ENCODE data around the gene EDEM1. TPM values are rescaled to one million over a fixed set of nuclear protein-coding genes. Genes with fewer than 3 reads are reported as not detected.
A peak's percentile ranks its signal among the peaks of the same experiment; 100 is the strongest.

Gene EDEM1
- total RNA-seq, 4 donors from 2014 or later: 37.2 to 139 (median 78.1) TPM

- H3K4me1 ChIP-seq: peaks cover 0 to 60% (median 29%) of the 10 kb centered on the region in 4 donors
- peak overlapping the region; percentile 91 to 98 (median 96) for H3K4me3 ChIP-seq
- peak overlapping the region; percentile 72 to 97 (median 97) for H3K27ac ChIP-seq
- no peak for TF ChIP-seq EP300 (IDR thresholded peaks at IDR 0.05)
- no peak for TF ChIP-seq CTCF (IDR thresholded peaks at IDR 0.05)
- no peak for TF ChIP-seq POLR2A (IDR thresholded peaks at IDR 0.05)
- peaks cover 0 to 2% (median 0%) of the 10 kb centered on the region in 3 donors for H3K36me3 ChIP-seq
- DNase-seq (ENCODE audit: low spot score in 2 of 2): no peak
- whole genome bisulfite sequencing, 2 donors: 6 to 9% methylated on average over 17 to 19 of the region's 26 CpGs
- no peaks in the 10 kb centered on the region for H3K27me3 ChIP-seq
- no peaks in the 10 kb centered on the region for H3K9me3 ChIP-seq
Measured at GRCh38 chr3:5188419-5189221, 1.1 kb downstream of the EDEM1 start.

- no peak for DNase-seq (ENCODE audit: low spot score in 2 of 2)
- H3K4me3 ChIP-seq: peak overlapping the region in 1 of 4 donors; percentile 10
- no peaks in the 10 kb centered on the region for H3K27me3 ChIP-seq
- peaks cover 0 to 74% (median 34%) of the 10 kb centered on the region in 4 donors for H3K4me1 ChIP-seq
- H3K27ac ChIP-seq: peak overlapping the region in 1 of 4 donors; percentile 2
- 85 to 88% methylated on average over 7 of the region's 7 CpGs for WGBS, 2 donors
- TF ChIP-seq POLR2A (IDR thresholded peaks at IDR 0.05): no peak
- TF ChIP-seq EP300 (IDR thresholded peaks at IDR 0.05): no peak
- TF ChIP-seq CTCF (IDR thresholded peaks at IDR 0.05): no peak
- H3K36me3 ChIP-seq: peaks cover 0 to 7% (median 0%) of the 10 kb centered on the region in 3 donors
- H3K9me3 ChIP-seq: no peaks in the 10 kb centered on the region
Measured at GRCh38 chr3:5190147-5190791, 2.8 kb downstream of the EDEM1 start.

- H3K27me3 ChIP-seq: no peaks in the 10 kb centered on the region
- H3K27ac ChIP-seq: no peak overlapping the region
- no peak for DNase-seq (ENCODE audit: low spot score in 2 of 2)
- H3K9me3 ChIP-seq: no peaks in the 10 kb centered on the region
- no peak overlapping the region for H3K4me3 ChIP-seq
- H3K4me1 ChIP-seq: peaks cover 0 to 74% (median 37%) of the 10 kb centered on the region in 4 donors
- H3K36me3 ChIP-seq: peaks cover 0 to 13% (median 0%) of the 10 kb centered on the region in 3 donors
- 83 to 86% methylated on average over 5 of the region's 5 CpGs for WGBS, 2 donors
- no peak for TF ChIP-seq CTCF (IDR thresholded peaks at IDR 0.05)
Measured at GRCh38 chr3:5191555-5192304, 4.2 kb downstream of the EDEM1 start.

- H3K27me3 ChIP-seq: no peaks in the 10 kb centered on the region
- TF ChIP-seq CTCF (IDR thresholded peaks at IDR 0.05) (no peak), POLR2A (IDR thresholded peaks at IDR 0.05) (no peak), EP300 (IDR thresholded peaks at IDR 0.05) (no peak)
- 94 to 98% methylated on average over 3 of the region's 3 CpGs for WGBS, 2 donors
- peaks cover 0 to 80% (median 42%) of the 10 kb centered on the region in 4 donors for H3K4me1 ChIP-seq
- DNase-seq (ENCODE audit: low spot score in 2 of 2): no peak
- peaks cover 0 to 14% (median 0%) of the 10 kb centered on the region in 3 donors for H3K36me3 ChIP-seq
- H3K27ac ChIP-seq: no peak overlapping the region
- no peaks in the 10 kb centered on the region for H3K9me3 ChIP-seq
- H3K4me3 ChIP-seq: no peak overlapping the region
Measured at GRCh38 chr3:5192571-5193365, 5.3 kb downstream of the EDEM1 start.

All from tibial nerve (tissue), 4 donors.